NCI-H1105 (cell line): Measurements from ENCODE around the gene CNOT4.
"Not testable (repeated sequence)": the region's sequence is repeated elsewhere in the genome, so short reads cannot be mapped to it uniquely, and the experiment has no call there.

Experiments used
- DNase-seq: peaks from one replicate; lab custom pipeline; 2025; lab: John Stamatoyannopoulos, UW

Gene CNOT4

DNA sequence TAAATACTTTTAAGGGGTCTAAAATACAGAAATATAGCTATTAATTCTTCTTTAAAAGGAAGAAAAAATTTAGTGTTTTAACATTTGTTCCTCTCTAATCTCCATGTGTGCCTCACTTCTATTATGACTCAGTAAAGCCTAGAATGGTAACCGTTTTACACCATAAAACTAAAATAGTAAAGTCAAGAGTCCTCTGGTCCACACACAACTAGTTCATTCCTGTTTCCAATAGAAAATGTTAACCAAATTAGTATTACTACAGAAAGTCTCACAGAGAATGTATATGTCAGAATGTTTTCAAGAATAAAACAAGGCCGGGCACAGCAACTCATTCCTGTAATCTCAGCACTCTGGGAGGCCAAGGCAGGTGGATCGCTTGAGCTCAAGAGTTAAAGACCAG, 55.8 kb downstream of the CNOT4 start:
- DNase-seq, result no peak

DNA sequence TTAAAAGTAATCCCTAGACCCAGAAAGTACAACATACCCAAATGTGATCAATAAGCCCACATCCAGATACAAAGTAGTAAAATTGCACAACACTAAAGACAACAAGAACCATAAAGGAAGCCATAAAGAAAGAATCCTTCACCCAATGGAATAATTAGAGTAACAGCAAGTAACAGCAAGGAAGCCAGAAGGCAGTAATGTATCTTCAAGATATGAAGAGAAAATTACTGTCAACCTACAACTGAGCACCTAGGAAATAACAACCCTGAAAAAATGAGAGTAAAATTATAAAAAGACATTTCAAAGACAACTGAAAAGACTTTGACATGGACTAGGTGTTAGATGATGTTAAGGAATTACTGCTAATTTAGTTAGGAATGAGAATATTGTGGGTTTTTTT, 60.5 kb downstream of the CNOT4 start:
- DNase-seq, result no peak

DNA sequence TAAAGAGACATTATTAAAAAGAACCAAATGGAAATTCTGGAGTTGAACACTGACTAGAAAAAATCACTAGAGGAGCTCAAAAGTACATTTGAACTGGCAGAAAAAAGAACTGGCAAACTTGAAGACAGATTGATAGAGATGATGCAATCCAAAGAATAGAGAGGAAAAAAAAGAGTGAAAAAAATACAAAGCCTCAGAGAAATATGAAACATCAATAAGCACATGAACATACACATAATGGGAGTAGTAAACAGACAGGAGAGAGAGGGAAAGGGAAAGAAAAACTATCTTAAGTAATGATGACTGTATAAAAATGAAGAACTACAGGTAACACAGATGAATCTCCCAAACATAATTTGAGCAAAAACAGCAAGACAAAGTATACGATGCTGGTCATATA, 61.1 kb downstream of the CNOT4 start:
- no peak for DNase-seq

- DNase-seq, result peak; percentile 36
Measured at GRCh38 chr7:135447748-135448147, 62.2 kb downstream of the CNOT4 start.

DNA sequence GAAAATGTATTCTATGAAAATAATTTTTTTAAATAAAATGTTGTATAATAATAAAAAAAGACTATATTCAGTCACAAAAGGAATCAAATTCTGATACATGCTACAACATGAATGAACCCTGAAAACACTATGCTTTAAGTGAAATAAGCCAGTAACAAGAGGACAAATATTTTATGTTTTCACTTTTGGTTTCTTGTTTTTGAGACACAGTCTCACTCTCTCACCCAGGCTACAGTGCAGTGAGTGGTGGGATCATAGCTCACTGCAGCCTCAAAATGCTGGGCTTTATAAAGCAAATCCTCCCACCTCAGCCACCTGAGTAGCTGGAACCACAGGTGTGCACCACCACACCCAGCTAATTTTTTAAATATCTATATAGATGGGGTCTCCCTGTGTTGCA, 64.2 kb downstream of the CNOT4 start:
- DNase-seq, result no peak

GRCh38 chr7:135445266-135445665, 64.6 kb downstream of the CNOT4 start:
- not testable (repeated sequence) for DNase-seq

- DNase-seq, result no peak
Measured at GRCh38 chr7:135441791-135442190, 68.1 kb downstream of the CNOT4 start.

- no peak for DNase-seq
Measured at GRCh38 chr7:135434047-135434446, 75.9 kb downstream of the CNOT4 start.

DNA sequence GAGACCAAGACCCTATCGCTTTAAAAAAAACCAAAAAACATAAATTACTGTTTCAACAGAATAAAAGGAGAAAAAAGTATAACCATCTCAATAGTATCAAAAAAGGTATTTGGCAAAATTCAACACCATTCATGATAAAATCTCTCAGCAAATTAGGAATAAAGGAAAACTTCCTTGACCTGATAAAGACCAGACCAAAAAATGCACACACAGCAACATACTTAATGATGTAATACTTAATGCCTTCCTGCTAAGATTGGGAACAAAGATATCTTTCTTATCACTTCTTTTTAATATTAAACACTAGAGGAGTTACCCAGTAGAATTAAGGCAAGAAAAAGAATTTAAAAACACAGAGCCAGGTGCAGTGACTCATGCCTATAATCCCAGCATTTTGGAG, 79.3 kb downstream of the CNOT4 start:
- DNase-seq, result no peak

DNA sequence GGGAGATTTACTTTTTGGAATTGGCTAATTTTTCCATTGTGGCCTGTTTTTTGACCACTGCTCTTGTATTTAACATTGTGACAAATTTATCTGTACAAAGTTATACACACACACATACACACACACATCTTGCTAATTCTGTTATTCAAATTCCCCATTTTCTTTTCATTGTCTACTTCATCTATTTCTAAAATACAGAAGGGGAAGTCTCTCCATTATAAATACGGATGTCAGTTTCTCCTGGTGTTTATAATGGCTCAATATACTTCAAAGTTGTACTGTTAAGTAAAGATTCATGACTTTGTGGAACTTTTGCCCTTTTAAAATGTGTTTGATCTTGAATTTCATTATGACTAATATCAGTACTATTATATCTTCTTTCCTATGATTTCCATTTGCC, 81.0 kb downstream of the CNOT4 start:
- DNase-seq, result no peak

- no peak for DNase-seq
Measured at GRCh38 chr7:135428011-135428410, 81.9 kb downstream of the CNOT4 start.

DNA sequence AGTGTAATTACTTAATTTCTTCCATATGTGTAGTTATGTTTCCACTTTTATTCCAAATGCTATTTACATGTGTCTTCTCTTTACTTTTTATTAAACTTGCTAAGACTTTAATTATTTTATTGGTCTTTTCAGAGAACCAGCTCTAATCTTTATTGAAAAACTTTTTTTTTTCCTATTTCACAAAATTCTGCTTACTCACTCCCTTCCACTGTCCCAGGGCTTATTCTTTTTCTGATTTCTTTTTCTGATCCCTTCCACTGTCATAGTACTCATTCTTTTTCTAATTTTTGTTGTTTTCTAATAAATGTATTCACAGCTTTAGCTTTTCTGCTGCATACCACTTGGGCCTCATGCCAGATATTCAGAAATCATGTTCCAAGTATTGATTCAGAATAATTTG, 82.7 kb downstream of the CNOT4 start:
- no peak for DNase-seq

DNA sequence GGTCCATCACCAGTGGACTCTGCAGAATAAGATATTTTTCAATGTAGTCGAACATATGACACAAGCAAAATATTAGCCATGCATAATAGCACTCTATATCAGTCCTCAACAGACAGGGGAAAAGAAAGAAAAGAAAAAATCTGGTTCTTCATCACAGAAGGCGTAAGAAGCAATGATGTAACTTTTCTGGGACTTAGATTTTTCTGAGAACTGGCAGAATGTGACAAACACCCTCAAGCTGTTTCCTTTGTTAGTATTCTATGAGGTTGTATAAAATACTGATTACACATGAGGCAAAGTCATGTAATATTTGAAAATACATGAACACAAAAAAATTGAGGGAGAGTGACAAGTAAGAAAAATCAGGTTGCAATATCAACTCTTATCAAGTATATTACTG, 84.9 kb downstream of the CNOT4 start:
- no peak for DNase-seq

DNA sequence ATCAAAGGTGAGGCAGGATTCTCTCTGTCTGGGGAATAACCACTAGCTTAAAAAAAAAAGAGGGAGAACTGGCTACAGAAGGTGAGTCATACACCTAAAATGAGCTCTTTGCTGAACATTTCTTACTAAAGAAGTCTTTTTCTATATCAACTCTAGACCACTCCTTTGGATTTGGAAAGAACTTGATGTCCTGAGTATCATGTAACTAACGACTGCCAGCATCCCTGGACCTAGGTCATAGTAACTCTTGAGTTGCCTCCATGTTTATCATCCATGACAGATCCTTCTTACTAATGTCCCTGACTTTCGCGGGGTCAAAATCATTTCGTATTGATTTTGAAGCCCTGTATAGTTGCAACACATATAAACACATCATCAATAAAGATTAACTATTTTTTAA, 89.1 kb downstream of the CNOT4 start:
- no peak for DNase-seq

DNA sequence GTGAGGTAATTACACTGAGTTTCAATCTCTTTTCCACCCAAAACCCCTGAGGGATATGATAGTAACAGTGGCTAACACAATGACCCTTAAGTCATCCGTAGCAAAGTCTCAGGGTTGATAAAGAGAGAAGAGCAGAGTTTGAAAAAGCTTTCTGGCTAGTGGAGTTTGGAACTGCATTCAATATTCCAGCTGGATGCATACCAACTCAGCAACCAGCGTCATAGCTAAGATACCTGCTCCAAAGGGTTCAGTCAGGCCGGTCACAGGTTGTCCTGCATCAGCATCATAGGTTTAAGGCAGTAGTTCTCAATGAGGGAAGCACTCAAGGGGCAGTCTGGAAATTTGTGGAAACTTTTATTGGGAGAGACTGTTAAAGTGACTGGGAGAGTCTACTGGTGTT, 93.5 kb downstream of the CNOT4 start:
- no peak for DNase-seq

DNA sequence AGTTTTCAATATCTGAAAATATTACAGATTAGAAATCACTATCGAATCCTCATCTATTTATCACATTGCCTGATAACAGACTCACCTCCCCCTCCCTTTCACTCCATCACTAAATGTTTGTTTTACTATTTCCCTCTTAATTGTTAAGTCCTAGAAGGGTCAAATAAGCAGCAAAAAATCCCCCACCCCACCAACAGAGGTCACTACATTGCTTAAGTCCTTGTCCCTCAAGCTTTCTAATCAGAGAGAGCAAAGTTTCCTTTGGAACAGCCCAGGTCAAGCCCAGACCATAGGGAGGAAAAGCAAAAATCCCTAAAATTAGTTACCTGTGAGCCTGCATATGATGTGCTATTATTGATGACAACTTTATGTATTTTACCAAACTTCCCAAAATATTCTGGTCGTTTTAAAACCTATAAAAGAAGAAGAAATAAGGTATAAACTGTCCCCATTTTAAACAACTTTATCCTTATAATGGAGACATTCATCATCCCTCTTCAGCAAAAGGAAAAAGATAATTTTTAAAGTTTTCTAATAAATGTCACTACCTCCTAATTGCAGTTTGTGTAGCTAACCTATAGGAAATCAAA, 95.0 kb downstream of the CNOT4 start:
- no peak for DNase-seq

DNA sequence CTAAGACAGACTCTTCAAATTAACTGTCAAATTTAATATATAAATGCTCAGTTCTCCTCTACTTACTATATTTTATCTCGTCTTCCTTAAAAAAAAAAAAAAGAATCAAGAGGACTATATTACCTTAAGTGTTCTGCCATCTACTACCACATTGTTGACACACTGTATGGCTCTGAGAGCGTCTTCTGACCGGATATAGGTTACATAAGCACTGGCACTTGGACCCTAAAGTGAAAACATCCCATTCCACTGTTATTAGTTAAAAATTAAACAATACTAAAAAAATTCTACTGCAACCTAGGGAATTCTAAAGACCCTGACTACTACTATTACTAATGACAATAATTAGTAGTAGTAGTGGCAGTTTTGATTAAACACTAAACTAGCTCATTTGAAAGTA, 95.7 kb downstream of the CNOT4 start:
- no peak for DNase-seq

GRCh38 chr7:135411098-135411497, 98.8 kb downstream of the CNOT4 start:
- no peak for DNase-seq

DNA sequence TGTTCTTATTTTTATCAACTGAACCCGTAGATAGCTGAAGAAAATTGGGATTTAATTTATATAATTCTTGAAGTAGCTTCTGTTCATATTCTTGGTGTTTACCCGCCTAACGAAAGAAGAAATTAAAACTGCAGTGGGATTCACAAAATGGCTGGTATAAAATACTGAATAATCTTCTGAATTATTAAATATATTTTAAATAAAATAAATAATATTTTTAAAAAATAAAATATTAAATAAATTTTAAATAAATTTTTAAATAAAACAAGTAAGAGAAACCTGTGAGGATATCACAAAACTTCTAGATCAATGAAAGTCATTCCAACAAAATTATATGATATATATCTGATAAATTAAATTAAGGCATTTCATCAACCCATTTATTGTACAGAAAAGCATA, 99.4 kb downstream of the CNOT4 start:
- no peak for DNase-seq

DNA sequence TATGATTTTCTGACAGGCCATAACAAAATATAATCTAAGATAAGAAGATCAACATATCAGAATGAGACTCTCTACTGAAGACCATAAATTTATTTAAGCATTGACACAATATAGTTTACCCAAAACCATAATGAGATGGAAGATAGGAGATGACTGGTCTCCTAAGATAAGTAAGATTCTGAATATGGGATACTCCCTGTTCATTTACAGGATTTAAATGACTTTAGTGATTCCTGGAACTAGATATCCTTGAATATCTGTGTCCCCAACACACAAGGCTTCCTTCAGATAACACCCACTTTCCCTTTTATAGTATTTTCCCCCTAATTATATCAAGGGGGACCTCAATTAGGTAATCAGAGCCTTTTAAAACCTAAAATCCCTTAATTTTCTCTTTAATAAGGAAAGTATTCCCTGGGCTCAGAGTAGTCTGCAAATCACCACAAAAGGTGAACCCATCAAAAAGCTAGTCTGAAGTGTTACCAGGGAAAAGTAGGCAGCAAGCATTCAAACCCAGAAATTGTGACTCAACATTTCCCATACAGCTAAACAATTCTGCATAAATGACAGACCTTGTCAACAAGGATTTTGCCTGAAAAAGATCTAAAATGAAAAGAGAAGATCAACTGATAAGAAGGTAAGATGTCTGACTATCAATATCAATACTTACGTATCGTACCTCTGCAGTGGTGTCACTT, 99.9 kb downstream of the CNOT4 start:
- DNase-seq, result no peak

DNA sequence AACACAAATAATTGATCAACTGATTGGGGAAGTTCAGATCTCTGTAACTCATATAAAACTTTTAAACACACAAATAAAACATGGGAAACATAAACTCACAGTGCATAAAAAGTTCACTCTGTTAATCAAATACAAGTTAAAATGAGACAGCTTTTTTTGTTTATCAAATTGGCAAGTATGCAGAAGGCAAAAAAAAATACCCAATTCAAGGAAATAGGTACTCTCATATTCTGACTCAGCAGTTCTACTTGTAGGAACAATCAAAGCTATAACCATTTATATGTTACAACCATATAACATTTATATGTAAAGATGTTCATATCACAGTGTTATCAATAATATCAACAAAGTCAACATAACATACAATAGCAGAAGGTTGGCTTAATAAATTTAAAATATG, 102.0 kb downstream of the CNOT4 start:
- no peak for DNase-seq

- DNase-seq, result no peak
Measured at GRCh38 chr7:135406918-135407317, 103.0 kb downstream of the CNOT4 start.

GRCh38 chr7:135405969-135406368, 103.9 kb downstream of the CNOT4 start:
- no peak for DNase-seq

GRCh38 chr7:135403302-135403701, 106.6 kb downstream of the CNOT4 start:
- DNase-seq, result no peak
